Suprapubic skin (tissue), 4 donors: ENCODE measurements around the gene TBKBP1. TPM values are rescaled to one million over a fixed set of nuclear protein-coding genes. Genes with fewer than 3 reads are reported as not detected.

ENCODE experiments used
- DNase-seq, 2 donors: peaks; one replicate each; pipeline ENCODE4 v3.0.0-alpha.2; 2019; ENCODE audit warnings: low spot score in 2 of 2
- H3K27ac ChIP-seq: fragments of 200-600 bp; sonication (generic); one replicate; pipeline ENCODE4 v1.5.1; 2019
- H3K27me3 ChIP-seq: fragments of 200-600 bp; sonication (generic); one replicate; pipeline ENCODE4 v1.5.1; 2019
- H3K36me3 ChIP-seq: fragments of 200-600 bp; sonication (generic); one replicate; pipeline ENCODE4 v1.5.1; 2019
- H3K4me1 ChIP-seq: fragments of 200-600 bp; sonication (generic); one replicate; pipeline ENCODE4 v1.5.1; 2019
- H3K4me3 ChIP-seq: fragments of 200-600 bp; sonication (generic); one replicate; pipeline ENCODE4 v1.5.1; 2019; ENCODE audit warnings: mild to moderate bottlenecking
- H3K9me3 ChIP-seq: fragments of 200-600 bp; sonication (generic); one replicate; pipeline ENCODE4 v1.5.1; 2019
- EP300 ChIP-seq: sonication (generic); formaldehyde crosslinking; IDR thresholded peaks from one replicate; pipeline ENCODE4 v1.6.1; 2017; ENCODE audit warnings: antibody characterized with exemption
- POLR2A ChIP-seq, 2 donors: fragments of 450-650 bp; IDR thresholded peaks; one replicate each; pipeline ENCODE4 v1.6.1; 2017; ENCODE audit warnings: antibody characterized with exemption in 2 of 2, mild to moderate bottlenecking in 2 of 2, moderate library complexity in 2 of 2
- POLR2AphosphoS5 ChIP-seq, 3 donors: sonication (generic); formaldehyde crosslinking; IDR thresholded peaks; one replicate each; pipeline ENCODE4 v1.6.1; 2017; ENCODE audit warnings: antibody characterized with exemption in 3 of 3
- WGBS: methylation state at CpG from one replicate; pipeline ENCODE4 v1.1.5; 2018; 5-methylcytosine and 5-hydroxymethylcytosine counted together
- total RNA-seq, 4 donors: library from RNA; depleted of rRNA; stranded (reverse); fragments of >200 nt; gene quantifications; one replicate each; pipeline ENCODE4 v1.1.0, GENCODE V29; 2016
- TF ChIP-seq, protein P1 (sequence below), 2 donors: fragments of 200-600 bp in 1 of 2; fragments of 450-650 bp in 1 of 2; sonication (generic) in 1 of 2; IDR thresholded peaks; one replicate each; pipeline ENCODE4 v1.5.1; 2016 to 2019; ENCODE audit warnings: antibody characterized with exemption in 2 of 2, mild to moderate bottlenecking in 1 of 2, moderate library complexity in 1 of 2

The TBKBP1 gene
- total RNA-seq, 4 donors from 2014 or later = 4.9 to 10.5 (median 8.4) TPM

DNA sequence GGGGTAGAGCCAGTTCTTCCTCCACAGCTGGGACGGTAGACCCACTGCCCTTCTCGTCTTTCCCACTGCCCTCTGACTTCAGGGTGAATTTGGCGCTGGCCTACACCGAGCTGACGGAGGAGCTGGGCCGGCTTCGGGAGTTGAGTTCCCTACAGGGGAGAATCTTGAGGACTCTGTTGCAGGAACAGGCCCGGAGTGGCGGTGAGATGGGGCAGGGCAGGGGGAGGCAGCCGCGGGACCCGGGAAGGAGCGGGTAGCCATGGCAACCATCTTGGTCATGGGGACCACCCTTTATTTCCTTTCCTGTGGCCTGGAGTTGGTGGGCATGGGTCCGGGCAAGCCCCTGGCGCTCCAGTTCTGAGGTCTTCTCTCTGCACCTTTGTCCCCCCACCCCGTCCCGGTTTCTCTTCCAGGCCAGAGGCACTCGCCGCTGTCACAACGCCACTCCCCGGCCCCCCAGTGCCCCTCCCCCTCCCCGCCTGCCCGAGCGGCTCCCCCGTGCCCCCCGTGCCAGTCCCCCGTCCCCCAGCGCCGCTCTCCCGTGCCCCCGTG lies 14.4 kb downstream of the TBKBP1 start:
- DNase-seq = no peak
- Histone ChIP-seq H3K27ac (no peak overlapping the region), H3K4me1 (peaks cover 17% of the 10 kb centered on the region), H3K4me3 (peak overlapping the region; percentile 25), H3K9me3 (no peaks in the 10 kb centered on the region), H3K27me3 (peaks cover 1% of the 10 kb centered on the region), H3K36me3 (peaks cover 21% of the 10 kb centered on the region)
- WGBS = 82% methylated on average over 22 of the region's 31 CpGs
- TF ChIP-seq, protein P1, sequence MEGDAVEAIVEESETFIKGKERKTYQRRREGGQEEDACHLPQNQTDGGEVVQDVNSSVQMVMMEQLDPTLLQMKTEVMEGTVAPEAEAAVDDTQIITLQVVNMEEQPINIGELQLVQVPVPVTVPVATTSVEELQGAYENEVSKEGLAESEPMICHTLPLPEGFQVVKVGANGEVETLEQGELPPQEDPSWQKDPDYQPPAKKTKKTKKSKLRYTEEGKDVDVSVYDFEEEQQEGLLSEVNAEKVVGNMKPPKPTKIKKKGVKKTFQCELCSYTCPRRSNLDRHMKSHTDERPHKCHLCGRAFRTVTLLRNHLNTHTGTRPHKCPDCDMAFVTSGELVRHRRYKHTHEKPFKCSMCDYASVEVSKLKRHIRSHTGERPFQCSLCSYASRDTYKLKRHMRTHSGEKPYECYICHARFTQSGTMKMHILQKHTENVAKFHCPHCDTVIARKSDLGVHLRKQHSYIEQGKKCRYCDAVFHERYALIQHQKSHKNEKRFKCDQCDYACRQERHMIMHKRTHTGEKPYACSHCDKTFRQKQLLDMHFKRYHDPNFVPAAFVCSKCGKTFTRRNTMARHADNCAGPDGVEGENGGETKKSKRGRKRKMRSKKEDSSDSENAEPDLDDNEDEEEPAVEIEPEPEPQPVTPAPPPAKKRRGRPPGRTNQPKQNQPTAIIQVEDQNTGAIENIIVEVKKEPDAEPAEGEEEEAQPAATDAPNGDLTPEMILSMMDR (IDR thresholded peaks at IDR 0.05) = no peak
- no peak for TF ChIP-seq POLR2AphosphoS5 (IDR thresholded peaks at IDR 0.05)
- TF ChIP-seq POLR2A (IDR thresholded peaks at IDR 0.05) = no peak
- no peak for TF ChIP-seq EP300

DNA sequence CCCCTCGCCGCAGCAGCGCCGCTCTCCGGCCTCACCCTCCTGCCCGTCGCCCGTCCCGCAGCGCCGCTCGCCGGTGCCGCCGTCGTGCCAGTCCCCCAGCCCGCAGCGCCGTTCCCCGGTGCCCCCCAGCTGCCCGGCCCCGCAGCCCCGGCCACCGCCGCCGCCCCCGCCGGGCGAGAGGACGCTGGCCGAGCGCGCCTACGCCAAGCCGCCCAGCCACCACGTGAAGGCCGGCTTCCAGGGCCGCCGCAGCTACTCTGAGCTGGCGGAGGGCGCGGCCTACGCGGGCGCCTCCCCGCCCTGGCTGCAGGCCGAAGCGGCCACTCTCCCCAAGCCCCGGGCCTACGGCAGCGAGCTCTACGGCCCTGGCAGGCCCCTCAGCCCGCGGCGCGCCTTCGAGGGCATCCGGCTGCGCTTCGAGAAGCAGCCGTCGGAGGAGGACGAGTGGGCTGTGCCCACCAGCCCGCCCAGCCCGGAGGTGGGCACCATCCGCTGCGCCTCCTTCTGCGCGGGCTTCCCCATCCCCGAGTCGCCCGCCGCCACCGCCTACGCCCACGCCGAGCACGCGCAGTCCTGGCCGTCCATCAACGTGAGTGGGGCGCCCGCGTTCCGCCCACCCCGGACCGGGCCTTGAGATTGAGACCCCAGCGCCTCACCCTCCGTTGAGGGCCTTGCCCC lies 15.0 kb downstream of the TBKBP1 start:
- 73% methylated on average over 59 of the region's 89 CpGs for WGBS
- Histone ChIP-seq H3K4me1 (peaks cover 17% of the 10 kb centered on the region), H3K4me3 (peak overlapping the region; percentile 25), H3K27me3 (peaks cover 8% of the 10 kb centered on the region), H3K9me3 (no peaks in the 10 kb centered on the region), H3K36me3 (peaks cover 21% of the 10 kb centered on the region), H3K27ac (no peak overlapping the region)
- DNase-seq = no peak
- TF ChIP-seq EP300 = no peak
- no peak for TF ChIP-seq POLR2AphosphoS5 (IDR thresholded peaks at IDR 0.05)
- TF ChIP-seq POLR2A (IDR thresholded peaks at IDR 0.05) = no peak
- TF ChIP-seq, protein P1 (IDR thresholded peaks at IDR 0.05) = no peak

DNA sequence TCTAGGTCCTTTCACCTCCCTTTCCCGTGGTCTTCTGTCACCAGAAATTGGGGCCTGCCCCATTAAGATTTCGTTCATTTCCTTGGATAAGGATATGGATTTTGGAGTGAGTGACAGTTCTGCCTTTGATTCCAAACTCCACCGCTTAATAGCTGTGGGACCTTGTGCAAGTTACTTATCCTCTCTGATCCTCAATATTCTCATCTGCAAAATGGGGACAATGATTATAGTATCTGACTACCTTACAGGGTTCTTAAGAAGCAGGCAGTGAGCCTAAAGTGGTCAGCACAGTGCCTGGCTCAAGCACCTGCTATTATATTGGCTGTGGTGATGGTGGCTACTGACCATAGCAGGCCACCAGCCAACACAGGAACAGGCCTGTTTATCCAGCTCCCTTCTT lies 15.6 kb downstream of the TBKBP1 start:
- Histone ChIP-seq H3K4me3 (no peak overlapping the region), H3K9me3 (no peaks in the 10 kb centered on the region), H3K27ac (no peak overlapping the region), H3K4me1 (peaks cover 17% of the 10 kb centered on the region), H3K36me3 (peaks cover 21% of the 10 kb centered on the region), H3K27me3 (peaks cover 10% of the 10 kb centered on the region)
- DNase-seq = no peak
- TF ChIP-seq POLR2A (IDR thresholded peaks at IDR 0.05) (no peak), EP300 (no peak), POLR2AphosphoS5 (IDR thresholded peaks at IDR 0.05) (no peak)
- TF ChIP-seq, protein P1 (IDR thresholded peaks at IDR 0.05) = no peak
- WGBS = 87% methylated on average over 3 of the region's 3 CpGs

DNA sequence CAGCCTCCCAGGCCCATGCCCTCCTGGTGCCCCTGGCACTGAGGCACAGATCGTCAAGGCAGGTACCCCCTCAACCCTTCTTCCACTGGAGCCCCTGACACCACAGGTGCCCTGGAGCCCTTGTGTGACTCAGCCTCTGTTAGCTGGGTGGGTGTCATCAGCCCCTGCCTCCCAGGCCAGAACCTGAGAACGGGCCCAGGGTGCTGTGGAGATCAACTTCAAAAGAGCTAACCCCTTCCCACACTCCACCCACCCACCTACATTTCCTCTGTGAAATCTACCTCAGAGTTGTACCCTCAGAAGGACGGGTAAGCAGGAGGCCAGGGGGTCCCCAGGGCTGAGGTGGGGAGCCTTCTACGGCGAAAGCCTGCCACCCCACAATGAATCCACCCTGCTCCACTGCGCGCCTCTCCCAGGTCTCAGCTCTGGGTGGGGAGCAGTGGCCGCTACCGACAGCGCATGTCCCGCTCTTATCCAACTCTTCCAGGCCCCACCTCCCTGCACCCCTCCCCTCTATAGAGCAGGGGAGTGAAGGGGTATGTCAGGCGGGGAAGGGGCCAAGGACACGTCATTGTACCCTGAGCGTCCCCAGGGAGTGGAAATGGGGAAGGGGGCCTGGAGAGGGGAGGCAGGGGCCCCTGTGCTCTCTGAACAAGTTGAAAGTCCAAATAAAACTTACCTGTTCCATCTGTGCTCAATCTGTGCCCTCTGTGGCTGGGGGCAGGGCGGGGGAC lies 17.6 kb downstream of the TBKBP1 start:
- Histone ChIP-seq H3K9me3 (no peaks in the 10 kb centered on the region), H3K27me3 (peaks cover 10% of the 10 kb centered on the region), H3K27ac (no peak overlapping the region), H3K4me3 (no peak overlapping the region), H3K36me3 (peaks cover 21% of the 10 kb centered on the region), H3K4me1 (peaks cover 9% of the 10 kb centered on the region)
- 94% methylated on average over 14 of the region's 15 CpGs for WGBS
- TF ChIP-seq POLR2AphosphoS5 (IDR thresholded peaks at IDR 0.05) (no peak), EP300 (no peak), POLR2A (IDR thresholded peaks at IDR 0.05) (no peak)
- TF ChIP-seq, protein P1 (IDR thresholded peaks at IDR 0.05) = no peak
- no peak for DNase-seq
